Natural killer cell (primary cell): Measurements from ENCODE around the gene C1D. TPM values are rescaled to one million over a fixed set of nuclear protein-coding genes. Genes with fewer than 3 reads are reported as not detected.

Source experiments
- ATAC-seq, 3 donors: fragments of 150-1000 bp in 2 of 3; fragments of 200-7000 bp in 1 of 3; cut with Tn5 transposase; 1 replicate in 1 of 3; 2 replicates in 2 of 3; pipeline ENCODE4 v1.10.0; 2021; ENCODE audit warnings: mild to moderate bottlenecking in 2 of 3, moderate library complexity in 2 of 3
- DNase-seq, 2 donors: peaks; one replicate each; pipeline versions ENCODE4 v3.0.0 to v3.0.0-alpha.2; 2013 to 2021; ENCODE audit warnings: mixed read lengths in 1 of 2
- H3K27ac ChIP-seq: one replicate; pipeline ENCODE4 v1.5.1; 2013; ENCODE audit warnings: mild to moderate bottlenecking, low read length
- H3K27me3 ChIP-seq: one replicate; pipeline ENCODE4 v1.6.1; 2013; ENCODE audit warnings: low read length; ENCODE audit not compliant: control insufficient read depth, insufficient read depth
- H3K36me3 ChIP-seq: one replicate; pipeline ENCODE4 v1.6.1; 2013; ENCODE audit warnings: low read length; ENCODE audit not compliant: control insufficient read depth, insufficient read depth
- H3K4me1 ChIP-seq: one replicate; pipeline ENCODE4 v1.6.1; 2013; ENCODE audit warnings: low read length; ENCODE audit not compliant: control insufficient read depth, insufficient read depth
- H3K4me3 ChIP-seq: one replicate; pipeline ENCODE4 v1.5.1; 2013; ENCODE audit warnings: low read length
- H3K9me3 ChIP-seq: one replicate; pipeline ENCODE4 v1.6.1; 2013; ENCODE audit warnings: low read length; ENCODE audit not compliant: control insufficient read depth, insufficient read depth
- H3K27ac Mint-ChIP-seq, 2 donors: one replicate each; pipeline ENCODE4 v1.8.0; 2022; ENCODE audit warnings: mild to moderate bottlenecking in 2 of 2, mixed read lengths in 2 of 2, moderate library complexity in 1 of 2
- H3K27me3 Mint-ChIP-seq, 2 donors: one replicate each; pipeline ENCODE4 v1.8.0; 2022; ENCODE audit warnings: low read depth in 2 of 2, mixed read lengths in 2 of 2
- H3K36me3 Mint-ChIP-seq: one replicate; pipeline ENCODE4 v1.8.0; 2022; ENCODE audit warnings: mixed read lengths
- H3K4me1 Mint-ChIP-seq, 2 donors: one replicate each; pipeline ENCODE4 v1.8.0; 2022; ENCODE audit warnings: mixed read lengths in 2 of 2
- H3K4me3 Mint-ChIP-seq: one replicate; pipeline ENCODE4 v1.8.0; 2022; ENCODE audit warnings: mild to moderate bottlenecking, moderate library complexity, mixed read lengths
- H3K9me3 Mint-ChIP-seq, 2 donors: one replicate each; pipeline ENCODE4 v1.8.0; 2022; ENCODE audit warnings: mixed read lengths in 2 of 2
- CTCF ChIP-seq: fragments of 200-600 bp; IDR thresholded peaks from one replicate; pipeline ENCODE4 v1.8.0; 2022; ENCODE audit warnings: antibody characterized with exemption
- WGBS: methylation state at CpG from one replicate; pipeline ENCODE4 v1.1.7; 2013; ENCODE audit warnings: missing lambda C conversion rate; ENCODE audit not compliant: insufficient coverage; 5-methylcytosine and 5-hydroxymethylcytosine counted together
- intact Hi-C: fragments of 100-400 bp; cut with micrococcal nuclease; formaldehyde crosslinking; loops from one replicate; pipeline ENCODE4 v1.14.2; 2022
- total RNA-seq, 4 donors: library from RNA; stranded (reverse); fragments of 120-200 nt in 1 of 4; gene quantifications; one replicate each; pipeline versions ENCODE4 v1.2.3 to v1.2.4, GENCODE V29; 2013 to 2022

The C1D gene
- total RNA-seq, 3 donors from 2014 or later (not counting 1 experiment from before 2014, with no cell fraction given) = 21.5 to 30.3 (median 22.6) TPM

- Mint-ChIP-seq H3K4me1 (peaks cover 7 to 11% of the 10 kb centered on the region in 2 donors), H3K27me3 (no peaks in the 10 kb centered on the region), H3K36me3 (no peaks in the 10 kb centered on the region), H3K4me3 (no peak overlapping the region), H3K27ac (no peak overlapping the region), H3K9me3 (no peaks in the 10 kb centered on the region)
- no peaks in the 10 kb centered on the region for H3K36me3 ChIP-seq
- ATAC-seq (no peak), DNase-seq (no peak)
- intact Hi-C loops = no loop called here
- H3K4me3 ChIP-seq = no peak overlapping the region
- no peaks in the 10 kb centered on the region for H3K27me3 ChIP-seq
- 87% methylated on average over 1 of the region's 1 CpG for WGBS
- H3K27ac ChIP-seq = no peak overlapping the region
- H3K9me3 ChIP-seq = no peaks in the 10 kb centered on the region
- TF ChIP-seq CTCF = no peak
- peaks cover 5% of the 10 kb centered on the region for H3K4me1 ChIP-seq
Observed at GRCh38 chr2:68094111-68094510, 31.3 kb upstream of the C1D start.

- no peaks in the 10 kb centered on the region for H3K9me3 Mint-ChIP-seq
- intact Hi-C loops = no loop called here
- no peaks in the 10 kb centered on the region for H3K36me3 Mint-ChIP-seq
- WGBS = 96% methylated on average over 2 of the region's 2 CpGs
- H3K27me3 Mint-ChIP-seq = no peaks in the 10 kb centered on the region
- Histone ChIP-seq H3K27me3 (no peaks in the 10 kb centered on the region), H3K4me1 (peaks cover 5% of the 10 kb centered on the region), H3K27ac (no peak overlapping the region), H3K9me3 (no peaks in the 10 kb centered on the region), H3K4me3 (no peak overlapping the region), H3K36me3 (no peaks in the 10 kb centered on the region)
- H3K4me1 Mint-ChIP-seq = peaks cover 7 to 9% of the 10 kb centered on the region in 2 donors
- no peak overlapping the region for H3K27ac Mint-ChIP-seq
- H3K4me3 Mint-ChIP-seq = no peak overlapping the region
- no peak for TF ChIP-seq CTCF
- DNase-seq (no peak), ATAC-seq (no peak)
Observed at GRCh38 chr2:68093634-68094033, 30.8 kb upstream of the C1D start.

- no peaks in the 10 kb centered on the region for H3K36me3 Mint-ChIP-seq
- no peak for TF ChIP-seq CTCF
Observed at GRCh38 chr2:68091439-68092034, 28.7 kb upstream of the C1D start.

GRCh38 chr2:68089961-68090360 lies 27.2 kb upstream of the C1D start:
- Histone ChIP-seq H3K9me3 (no peaks in the 10 kb centered on the region), H3K4me3 (no peak overlapping the region), H3K27me3 (no peaks in the 10 kb centered on the region), H3K4me1 (no peaks in the 10 kb centered on the region), H3K27ac (no peak overlapping the region), H3K36me3 (no peaks in the 10 kb centered on the region)
- Mint-ChIP-seq H3K27ac (no peak overlapping the region), H3K4me3 (no peak overlapping the region), H3K4me1 (no peaks in the 10 kb centered on the region), H3K27me3 (no peaks in the 10 kb centered on the region), H3K9me3 (no peaks in the 10 kb centered on the region), H3K36me3 (no peaks in the 10 kb centered on the region)
- intact Hi-C loops = no loop called here
- DNase-seq (peak in 1 of 2 donors; percentile 10), ATAC-seq (no peak)
- no CpG with 5 or more reads among the region's 1 CpG for WGBS
- no peak for TF ChIP-seq CTCF

More at GRCh38 chr2:68091439-68092034, 28.7 kb upstream of the C1D start:
- H3K9me3 ChIP-seq = no peaks in the 10 kb centered on the region
- intact Hi-C loops = no loop called here
- Mint-ChIP-seq H3K4me3 (no peak overlapping the region), H3K27me3 (no peaks in the 10 kb centered on the region), H3K9me3 (no peaks in the 10 kb centered on the region), H3K4me1 (peaks cover 7 to 9% of the 10 kb centered on the region in 2 donors), H3K27ac (no peak overlapping the region)
- no peak for ATAC-seq
- 92% methylated on average over 2 of the region's 2 CpGs for WGBS
- H3K4me3 ChIP-seq = no peak overlapping the region
- H3K4me1 ChIP-seq = peaks cover 5% of the 10 kb centered on the region
- no peaks in the 10 kb centered on the region for H3K27me3 ChIP-seq
- no peaks in the 10 kb centered on the region for H3K36me3 ChIP-seq
- no peak overlapping the region for H3K27ac ChIP-seq
- DNase-seq = no peak
